Measurements from ENCODE around the gene B3GNT2.
"Not testable (repeated sequence)": the region's sequence is repeated elsewhere in the genome, so short reads cannot be mapped to it uniquely, and the experiment has no call there.

B3GNT2 gene

DNA sequence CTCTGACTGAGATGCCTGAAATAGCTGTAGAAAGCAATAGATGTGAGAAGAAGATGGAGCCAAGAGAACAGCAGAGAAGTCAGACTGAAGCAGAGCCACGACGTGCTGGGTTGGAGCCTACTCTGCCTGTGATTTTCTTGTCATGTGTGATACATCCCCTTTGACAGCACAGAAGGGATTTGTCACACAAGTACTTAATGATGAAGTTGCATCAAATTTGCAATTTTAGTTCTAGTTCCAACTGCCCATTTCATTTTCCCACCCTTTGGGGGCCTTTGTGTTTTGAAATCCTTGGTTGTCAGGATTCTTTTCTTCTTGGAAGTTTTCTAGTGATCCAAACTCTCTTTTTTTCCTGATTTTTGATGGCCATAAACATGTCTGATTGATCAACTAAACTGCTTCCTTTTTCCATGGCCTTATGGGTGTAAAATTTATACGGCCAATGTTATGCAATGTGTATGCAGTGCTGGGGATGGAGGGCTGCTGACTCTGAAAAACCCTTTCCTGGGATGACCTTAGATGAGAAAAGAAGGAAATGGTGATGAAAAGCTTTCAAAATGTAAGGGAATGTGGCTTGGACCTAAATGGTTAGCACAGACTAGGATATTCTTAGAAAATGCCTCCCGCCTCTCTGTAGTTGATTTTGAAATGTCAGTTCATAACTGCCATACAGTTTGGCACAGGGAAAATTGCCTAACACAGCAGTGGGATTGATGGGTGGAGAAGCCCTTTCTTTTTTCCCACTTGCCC is 9.6 kb upstream of the B3GNT2 start:
- DNase-seq: no peak

DNA sequence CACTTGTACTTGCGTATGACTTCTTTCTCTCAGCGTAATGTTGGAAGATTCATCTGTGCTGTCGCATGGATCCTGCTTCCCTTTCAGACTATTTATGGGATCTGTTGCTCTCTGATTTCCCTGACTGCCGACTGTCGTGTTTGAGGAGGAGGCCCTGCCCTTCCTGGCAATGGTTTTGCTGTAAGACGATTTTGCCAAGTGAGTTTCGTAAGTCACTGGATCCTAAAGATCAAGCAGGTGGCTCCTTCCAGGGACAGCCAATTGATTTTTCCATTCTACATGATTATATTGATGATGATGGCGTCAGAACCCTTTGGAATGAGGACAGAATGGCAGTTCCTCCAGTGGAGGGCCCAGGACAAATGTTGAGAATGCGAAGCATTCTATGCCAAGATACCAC is 8.7 kb upstream of the B3GNT2 start:
- no peak for DNase-seq

- no peak for DNase-seq
Observed at GRCh38 chr2:62188416-62188815, 7.5 kb upstream of the B3GNT2 start.

DNA sequence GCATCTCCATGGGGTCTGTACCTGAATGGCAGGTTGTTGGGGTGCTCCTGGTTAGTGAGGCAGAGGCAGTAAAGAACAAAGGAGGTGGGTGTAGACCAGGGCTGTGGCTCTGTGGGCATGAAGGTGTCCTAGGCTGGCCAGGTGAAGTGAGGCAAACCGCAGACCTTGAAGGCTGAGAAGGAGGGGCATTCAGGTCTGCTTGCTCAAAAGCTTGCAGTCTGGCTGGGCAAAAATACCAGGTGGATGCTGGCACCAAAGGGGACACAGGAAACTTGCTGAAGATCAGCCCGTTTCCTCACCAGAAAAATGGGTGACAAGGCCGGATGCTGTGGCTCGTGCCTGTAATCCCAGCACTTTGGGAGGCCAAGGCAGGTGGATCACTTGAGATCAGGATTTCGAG is 6.7 kb upstream of the B3GNT2 start:
- no peak for DNase-seq

GRCh38 chr2:62192811-62193210 is 3.1 kb upstream of the B3GNT2 start:
- no peak for DNase-seq

DNA sequence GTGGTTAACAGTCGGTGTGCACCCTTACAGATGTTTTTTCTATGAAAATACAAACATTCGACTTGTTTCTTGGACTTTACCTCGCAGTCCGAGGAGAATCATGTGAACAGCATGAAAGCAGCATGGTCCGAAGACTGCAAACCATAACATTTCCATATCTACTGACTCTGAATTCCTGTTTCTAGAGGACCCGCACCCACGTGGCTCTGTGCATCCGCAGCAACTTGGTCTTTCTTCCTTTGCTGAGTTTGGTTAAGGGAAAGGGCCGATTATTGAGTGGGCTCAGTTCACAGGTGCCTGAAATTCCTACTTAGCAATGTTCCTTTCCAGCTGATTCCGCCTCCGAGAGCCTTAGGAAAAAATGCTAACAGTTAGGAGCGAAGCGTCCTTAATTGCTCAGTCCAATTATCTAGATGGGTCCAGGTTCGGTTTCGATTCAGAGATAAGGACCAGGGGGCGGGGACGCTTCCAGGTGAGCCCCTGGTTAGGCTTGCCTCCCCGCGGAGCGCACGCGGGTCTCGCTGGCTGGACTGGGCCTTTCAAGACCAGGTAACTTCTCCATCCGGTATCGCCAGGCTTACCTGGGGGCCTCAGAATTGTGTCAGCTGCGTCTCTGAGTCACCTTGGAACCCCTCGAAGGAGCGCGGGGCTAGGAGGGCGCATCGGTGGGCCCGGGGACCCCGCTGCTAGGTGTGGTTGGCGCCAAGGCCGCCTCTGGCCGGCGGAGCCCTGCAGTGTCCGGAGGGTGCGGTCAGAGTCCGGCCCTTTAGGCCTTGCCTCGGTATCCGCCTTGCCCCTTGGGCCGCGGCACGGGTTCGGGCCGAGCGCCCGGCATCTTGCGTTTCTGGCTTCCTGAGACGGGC is 1.1 kb upstream of the B3GNT2 start:
- no peak for DNase-seq

DNA sequence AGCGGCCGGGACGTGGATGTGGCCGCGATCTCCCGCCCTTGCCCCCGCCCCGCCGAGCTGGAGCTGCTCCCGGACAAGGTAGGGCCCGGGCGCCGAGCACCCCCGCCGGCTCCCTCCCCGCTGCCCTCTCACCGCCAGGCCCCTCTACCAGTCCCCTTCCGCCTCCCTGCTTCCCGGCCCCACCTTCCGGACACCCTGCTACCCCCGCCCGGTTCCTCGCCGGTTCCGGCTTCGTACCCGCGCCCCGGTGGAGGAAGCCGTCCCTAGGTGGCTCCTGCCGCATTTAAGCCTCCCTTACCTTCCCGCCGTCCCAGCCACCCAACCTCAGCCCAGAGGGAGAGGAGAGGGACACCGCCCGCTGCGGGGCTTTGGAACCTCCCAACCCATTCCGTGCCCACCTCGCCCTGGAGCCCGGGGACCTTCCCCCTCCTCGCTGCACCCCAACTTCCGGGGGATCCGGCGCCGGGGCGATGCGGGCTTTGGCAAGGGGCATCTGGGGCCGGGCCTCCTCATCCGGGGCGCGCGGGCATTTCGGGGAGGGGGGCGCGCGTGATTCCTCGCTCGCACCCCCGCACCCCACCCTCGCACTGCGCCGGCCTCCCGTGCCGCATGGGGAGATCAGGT is 475 bp downstream of the B3GNT2 start:
- no peak for DNase-seq

GRCh38 chr2:62197011-62197924 is 1.4 kb downstream of the B3GNT2 start:
- no peak for DNase-seq

DNA sequence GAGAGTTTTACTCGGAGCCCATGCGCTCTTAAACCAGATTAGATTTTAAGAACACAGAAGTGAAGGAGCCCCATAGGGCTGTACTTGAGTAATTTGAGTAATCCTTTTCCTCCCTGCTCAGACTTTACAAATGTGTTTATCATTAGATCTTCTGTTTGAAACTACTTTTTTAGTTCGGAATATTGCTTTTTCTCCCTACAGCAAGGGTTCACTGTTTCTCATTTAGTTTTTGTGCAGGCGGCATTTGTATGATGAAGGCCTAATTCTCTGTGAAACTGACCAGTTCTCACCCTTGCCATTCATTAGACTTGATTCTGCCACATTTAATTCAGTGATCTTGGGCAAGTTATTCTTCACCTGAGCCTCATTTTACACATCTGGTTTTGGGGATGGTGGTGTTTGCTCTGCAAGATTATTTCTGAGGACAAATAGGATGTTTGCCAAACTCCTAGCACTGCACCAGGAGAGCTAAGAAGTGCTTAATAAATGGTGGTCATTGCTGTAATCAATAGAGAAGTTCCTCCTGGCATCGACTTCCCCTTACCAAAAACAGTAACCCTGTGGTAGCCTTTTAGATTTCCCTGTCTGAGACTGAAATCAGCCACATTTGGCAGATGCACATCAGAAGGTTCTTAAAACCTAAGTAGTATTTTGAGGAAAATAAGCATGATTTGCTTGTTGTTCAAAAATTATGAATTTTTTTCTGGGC is 2.2 kb downstream of the B3GNT2 start:
- no peak for DNase-seq

DNA sequence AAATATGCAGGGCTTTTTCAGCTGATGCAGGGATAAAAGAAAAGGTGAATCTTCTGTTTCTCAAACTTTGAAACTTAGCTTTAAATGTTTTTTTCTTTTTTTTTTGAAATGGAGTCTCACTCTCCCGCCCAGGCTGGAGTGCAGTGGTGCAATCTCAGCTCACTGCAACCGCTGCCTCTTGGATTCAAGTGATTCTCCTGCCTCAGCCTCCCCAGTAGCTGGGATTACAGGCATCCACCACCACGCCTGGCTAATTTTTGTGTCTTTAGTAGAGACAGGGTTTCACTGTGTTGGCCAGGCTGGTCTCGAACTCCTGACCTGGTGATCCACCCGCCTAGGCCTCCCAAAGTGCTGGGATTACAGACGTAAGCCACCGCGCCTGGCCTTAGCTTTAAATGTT is 2.9 kb downstream of the B3GNT2 start:
- DNase-seq: not testable (repeated sequence)

- DNase-seq: no peak
Observed at GRCh38 chr2:62199392-62200125, 3.6 kb downstream of the B3GNT2 start.

DNA sequence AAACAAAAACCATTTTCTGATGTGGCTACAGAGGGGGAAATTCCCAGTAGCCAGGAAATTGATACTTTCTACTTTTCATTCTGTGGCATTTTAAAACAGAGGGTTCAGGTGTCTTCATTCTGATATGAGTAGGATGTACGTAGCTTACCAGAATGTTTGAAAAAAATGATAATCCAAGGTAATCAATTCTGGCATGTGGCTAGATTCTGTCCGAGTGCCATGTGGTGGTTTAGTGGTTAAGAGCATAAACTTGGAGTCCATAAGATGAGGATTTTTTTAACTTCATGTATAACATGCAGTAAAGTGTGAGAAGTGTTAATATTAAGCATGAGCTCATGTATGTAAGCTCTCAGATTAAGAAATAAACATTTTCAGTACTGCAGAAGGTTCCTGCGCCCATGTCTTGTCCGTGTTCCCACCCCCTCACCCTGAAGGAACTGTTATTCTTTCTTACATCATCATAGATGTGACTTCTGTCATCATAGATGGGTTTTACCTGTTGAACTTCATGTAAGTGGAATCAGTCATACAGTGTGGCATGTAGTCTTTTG is 4.5 kb downstream of the B3GNT2 start:
- no peak for DNase-seq

DNA sequence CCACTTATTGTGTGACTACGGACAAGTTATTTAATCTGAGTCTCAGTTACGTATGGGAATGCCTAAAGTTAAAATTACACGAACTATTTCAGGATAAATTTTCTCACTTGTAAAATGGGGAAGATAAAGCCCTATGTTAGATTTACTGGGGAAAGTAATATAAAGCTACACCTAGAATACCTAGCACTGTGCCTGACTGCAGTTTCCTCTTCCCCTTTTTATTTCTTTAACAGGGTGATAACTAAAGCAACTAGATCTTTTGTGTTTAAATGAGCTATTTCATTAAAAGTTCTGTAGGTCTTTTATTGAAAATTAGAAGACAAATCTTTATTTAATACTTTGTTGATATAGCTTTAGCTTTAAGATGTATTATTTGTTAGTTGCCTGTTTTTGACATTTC is 5.0 kb downstream of the B3GNT2 start:
- no peak for DNase-seq

DNA sequence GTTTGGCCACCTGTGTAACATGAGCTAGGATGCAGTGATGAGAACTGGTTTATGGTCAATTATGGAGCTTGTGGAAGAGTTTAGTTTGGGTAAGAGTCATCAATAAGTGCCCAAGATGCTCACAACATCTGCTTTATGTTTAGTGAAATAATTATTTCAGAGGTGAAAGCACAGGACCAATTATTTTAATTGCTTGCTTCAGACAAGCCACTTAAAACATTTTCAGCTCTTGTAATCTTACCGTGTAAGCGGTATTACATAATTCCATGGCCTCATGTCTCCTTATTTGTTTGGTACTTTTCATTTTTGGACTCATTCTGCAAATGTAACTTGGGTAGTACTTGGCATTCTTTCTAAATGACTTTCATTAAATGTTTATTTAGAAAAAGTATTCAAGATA is 5.4 kb downstream of the B3GNT2 start:
- DNase-seq: no peak

DNA sequence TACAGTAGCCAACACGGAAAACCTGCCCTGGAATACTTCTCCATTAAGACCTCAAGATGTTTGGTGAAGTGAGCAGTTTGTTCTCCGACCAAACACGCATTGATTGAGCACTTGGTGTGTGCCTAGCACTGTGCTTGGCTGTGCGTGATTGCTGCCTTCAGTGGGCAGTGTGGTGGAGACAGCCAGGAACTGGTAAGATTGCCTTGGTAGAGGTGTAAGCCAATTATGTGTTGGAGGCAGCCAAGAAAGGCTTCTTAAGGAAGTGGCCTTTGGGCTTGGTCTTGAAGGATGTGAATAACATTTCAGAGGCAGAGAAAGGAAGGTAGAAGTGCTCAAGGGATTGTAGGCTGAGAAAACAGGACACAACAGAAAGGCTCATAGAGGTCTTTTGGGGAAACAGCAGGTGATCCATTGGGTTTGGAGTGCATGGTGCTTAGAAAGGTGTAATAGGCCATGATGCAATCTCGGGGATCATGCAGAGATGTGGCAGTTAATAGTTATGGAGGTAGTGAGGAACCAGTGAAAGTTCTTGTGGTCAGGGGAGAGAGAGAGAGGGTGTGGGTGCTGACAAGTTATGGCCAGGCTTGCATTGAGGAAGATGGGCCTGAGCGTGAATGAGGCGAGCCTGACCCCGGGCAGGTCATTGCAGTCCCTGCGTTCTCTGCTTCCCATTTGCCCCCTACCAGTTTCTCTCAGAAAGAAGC is 6.3 kb downstream of the B3GNT2 start:
- DNase-seq: no peak

GRCh38 chr2:62202729-62203128 is 6.8 kb downstream of the B3GNT2 start:
- DNase-seq: no peak

DNA sequence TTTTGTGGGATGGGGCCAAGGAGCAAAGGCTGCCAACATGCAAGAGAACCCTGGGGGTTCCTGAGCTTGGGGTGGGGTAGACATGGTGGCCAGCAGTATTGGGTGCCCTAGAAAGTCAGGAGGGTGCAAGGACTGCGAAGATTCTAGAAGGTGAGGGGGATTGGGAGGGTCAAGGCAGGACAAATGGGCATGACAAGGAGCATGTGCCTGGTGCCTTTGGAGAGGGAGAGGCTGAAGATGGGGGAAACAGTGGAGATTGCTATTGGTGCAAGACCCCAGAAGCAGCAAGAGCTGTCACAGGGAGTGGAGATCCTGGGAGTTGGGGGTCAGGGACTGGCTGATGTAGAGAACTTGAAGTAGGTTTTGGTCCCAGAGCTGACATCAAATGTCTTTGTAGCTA is 7.5 kb downstream of the B3GNT2 start:
- DNase-seq: no peak

DNA sequence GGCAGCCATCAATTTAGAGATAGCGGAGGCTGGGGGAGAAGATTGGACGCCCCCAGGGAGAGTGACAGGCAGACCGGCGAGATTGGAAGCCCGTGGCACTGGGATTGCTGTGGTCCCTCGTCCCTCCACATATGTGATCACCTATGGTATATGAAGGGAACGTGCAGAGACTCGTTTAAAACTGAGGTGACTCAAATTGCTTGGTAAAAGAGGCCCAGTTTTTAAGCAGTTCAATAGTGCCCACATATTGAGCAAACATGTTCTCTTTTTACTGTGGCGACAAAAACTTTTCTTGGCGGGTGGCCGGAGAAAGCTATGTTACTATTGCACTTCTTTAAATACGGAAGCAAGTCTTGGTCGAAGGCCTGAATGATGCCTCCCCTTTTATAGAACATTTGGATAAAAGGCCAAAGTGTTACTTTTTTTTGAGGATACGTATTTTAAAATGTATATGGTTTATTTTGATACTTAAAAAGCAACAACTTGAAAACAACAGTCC is 9.1 kb downstream of the B3GNT2 start:
- DNase-seq: no peak

DNA sequence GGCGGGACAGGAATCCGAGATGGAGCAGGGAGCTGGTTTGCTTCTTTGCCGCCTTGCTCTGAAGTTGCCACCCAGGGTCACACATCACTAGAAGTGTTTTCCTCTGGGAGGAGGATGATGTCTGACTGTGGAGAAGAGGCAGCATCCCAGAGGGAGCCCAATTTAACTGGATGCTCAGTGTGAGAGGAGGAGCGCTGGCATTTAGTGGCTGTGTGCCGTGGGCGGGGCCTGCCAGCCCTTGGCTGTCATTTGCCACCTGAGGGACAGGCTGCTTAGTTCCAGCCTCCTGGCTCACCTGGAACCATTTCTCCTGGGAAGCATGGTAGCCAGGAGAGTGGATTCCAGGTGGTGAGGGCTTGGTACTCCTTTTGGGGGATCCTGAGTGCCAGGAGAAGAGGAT is 9.6 kb downstream of the B3GNT2 start:
- no peak for DNase-seq

DNA sequence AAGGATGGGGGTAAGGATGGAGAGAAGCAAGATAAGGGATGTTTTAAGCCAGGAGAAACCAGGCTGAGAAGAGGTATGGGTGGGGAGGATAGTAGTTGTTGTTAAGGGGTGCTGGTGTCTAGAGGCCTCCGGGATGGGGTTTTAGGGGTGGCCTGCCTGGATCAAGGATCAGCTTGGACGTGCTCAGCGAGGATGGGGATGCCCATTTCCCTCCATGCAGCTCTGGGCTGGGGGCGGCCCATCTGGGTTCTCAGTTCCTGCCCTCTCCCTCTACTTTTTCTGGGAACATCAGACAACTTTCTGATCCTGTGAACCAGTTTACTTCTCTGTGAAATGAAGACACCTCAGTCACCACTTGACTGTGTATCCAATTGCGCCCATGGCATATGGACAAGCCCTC is 10.1 kb downstream of the B3GNT2 start:
- DNase-seq: no peak

Data from NCI-H446 treated with DMSO at 0.1 percent for 48 hours (cell line).